Prostate gland (tissue), 2 donors: ENCODE data around the gene EEF1AKMT1.

ENCODE experiments used
- POLR2A ChIP-seq: fragments of 450-650 bp; IDR thresholded peaks from one replicate; pipeline ENCODE4 v1.6.1; 2016; ENCODE audit warnings: antibody characterized with exemption, mild to moderate bottlenecking
- POLR2AphosphoS5 ChIP-seq: sonication (generic); formaldehyde crosslinking; IDR thresholded peaks from one replicate; pipeline ENCODE4 v1.6.1; 2017; ENCODE audit warnings: antibody characterized with exemption
- TF ChIP-seq, protein P1 (sequence below), 4 experiments: fragments of 200-600 bp in 2 of 4; fragments of 450-650 bp in 2 of 4; sonication (generic) in 2 of 4; IDR thresholded peaks; 1 replicate in 3 of 4; 2 replicates in 1 of 4; pipeline ENCODE4 v1.5.1; 2016 to 2019; ENCODE audit warnings: antibody characterized with exemption in 4 of 4, mild to moderate bottlenecking in 2 of 4, moderate library complexity in 2 of 4

DNA sequence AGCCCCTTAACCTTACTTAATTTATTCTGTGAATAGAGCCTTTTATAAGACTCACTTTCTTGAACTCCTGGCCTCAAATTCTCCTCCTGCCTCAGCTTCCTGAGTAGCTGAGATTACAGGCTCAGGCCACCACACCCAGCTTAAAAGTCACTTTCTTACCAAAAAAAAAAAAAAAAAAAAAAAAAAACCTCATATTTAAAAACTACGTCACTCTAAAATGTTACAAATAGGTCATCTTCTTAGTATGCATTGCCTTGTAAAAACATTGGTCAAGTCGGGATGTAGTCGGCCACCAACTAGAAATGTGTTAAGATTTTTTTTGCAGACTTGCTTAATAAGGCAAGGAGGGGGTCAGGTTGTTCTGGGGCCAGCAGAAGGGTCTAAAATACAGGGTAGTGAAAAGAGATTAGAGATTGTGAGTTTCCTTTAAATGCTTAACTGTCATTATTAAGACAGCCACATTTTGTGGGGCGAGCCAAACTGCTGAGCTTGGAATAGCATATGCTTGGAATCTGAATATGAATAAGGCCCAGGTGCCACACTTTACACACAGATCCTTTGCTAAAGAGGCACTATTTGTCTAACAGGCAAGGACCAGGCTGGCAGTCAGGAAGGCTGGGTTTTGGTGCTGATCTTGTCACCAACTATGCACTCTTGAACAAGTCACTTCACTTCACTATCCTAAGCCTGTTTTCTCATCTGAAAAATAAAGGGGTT lies 86.7 kb downstream of the EEF1AKMT1 start:
- TF ChIP-seq POLR2A (no peak), POLR2AphosphoS5 (no peak)
- TF ChIP-seq, protein P1, sequence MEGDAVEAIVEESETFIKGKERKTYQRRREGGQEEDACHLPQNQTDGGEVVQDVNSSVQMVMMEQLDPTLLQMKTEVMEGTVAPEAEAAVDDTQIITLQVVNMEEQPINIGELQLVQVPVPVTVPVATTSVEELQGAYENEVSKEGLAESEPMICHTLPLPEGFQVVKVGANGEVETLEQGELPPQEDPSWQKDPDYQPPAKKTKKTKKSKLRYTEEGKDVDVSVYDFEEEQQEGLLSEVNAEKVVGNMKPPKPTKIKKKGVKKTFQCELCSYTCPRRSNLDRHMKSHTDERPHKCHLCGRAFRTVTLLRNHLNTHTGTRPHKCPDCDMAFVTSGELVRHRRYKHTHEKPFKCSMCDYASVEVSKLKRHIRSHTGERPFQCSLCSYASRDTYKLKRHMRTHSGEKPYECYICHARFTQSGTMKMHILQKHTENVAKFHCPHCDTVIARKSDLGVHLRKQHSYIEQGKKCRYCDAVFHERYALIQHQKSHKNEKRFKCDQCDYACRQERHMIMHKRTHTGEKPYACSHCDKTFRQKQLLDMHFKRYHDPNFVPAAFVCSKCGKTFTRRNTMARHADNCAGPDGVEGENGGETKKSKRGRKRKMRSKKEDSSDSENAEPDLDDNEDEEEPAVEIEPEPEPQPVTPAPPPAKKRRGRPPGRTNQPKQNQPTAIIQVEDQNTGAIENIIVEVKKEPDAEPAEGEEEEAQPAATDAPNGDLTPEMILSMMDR (IDR thresholded peaks at IDR 0.05) = no peak
